Esophagus squamous epithelium (tissue), 4 donors: ENCODE data around the gene MYRFL.

ENCODE experiments used
- CTCF ChIP-seq, 6 experiments: fragments of 450-650 bp in 4 of 6; fragments of 200-600 bp in 2 of 6; sonication (generic) in 2 of 6; IDR thresholded peaks; one replicate each; pipeline ENCODE4 v1.5.1; 2016 to 2019; ENCODE audit warnings: antibody characterized with exemption in 6 of 6, mild to moderate bottlenecking in 4 of 6, moderate library complexity in 4 of 6
- POLR2A ChIP-seq, 4 donors: fragments of 450-650 bp; IDR thresholded peaks; one replicate each; pipeline ENCODE4 v1.6.1; 2017; ENCODE audit warnings: antibody characterized with exemption in 4 of 4, mild to moderate bottlenecking in 4 of 4, moderate library complexity in 3 of 4

- no peak for TF ChIP-seq CTCF (IDR thresholded peaks at IDR 0.05)
- TF ChIP-seq POLR2A (IDR thresholded peaks at IDR 0.05), result no peak
Measured at GRCh38 chr12:69824966-69825560, at the start of gene MYRFL.
